Endodermal cell (in vitro differentiated cells): ENCODE data around the gene KPNA4. TPM values are rescaled to one million over a fixed set of nuclear protein-coding genes. Genes with fewer than 3 reads are reported as not detected.
"Not testable (repeated sequence)": the region's sequence is repeated elsewhere in the genome, so short reads cannot be mapped to it uniquely, and the experiment has no call there.

ENCODE experiments used
- DNase-seq: peaks from one replicate; pipeline ENCODE4 v3.0.0-alpha.2; 2017
- H3K27ac ChIP-seq: 2 replicates; pipeline ENCODE4 v1.5.1; 2013; ENCODE audit warnings: mild to moderate bottlenecking, low read depth, low read length, moderate library complexity
- H3K27me3 ChIP-seq: 2 replicates; pipeline ENCODE4 v1.6.1; 2013; ENCODE audit warnings: mild to moderate bottlenecking, low read length, moderate library complexity; ENCODE audit not compliant: insufficient read depth, control insufficient read depth, poor library complexity, severe bottlenecking
- H3K36me3 ChIP-seq: 2 replicates; pipeline ENCODE4 v1.7.0; 2013; ENCODE audit warnings: mild to moderate bottlenecking, low read length, moderate library complexity; ENCODE audit not compliant: control insufficient read depth, insufficient read depth
- H3K4me1 ChIP-seq: one replicate; pipeline ENCODE4 v1.7.0; 2013; ENCODE audit warnings: low read length; ENCODE audit not compliant: control insufficient read depth, insufficient read depth
- H3K4me3 ChIP-seq: 2 replicates; pipeline ENCODE4 v1.5.1; 2013; ENCODE audit warnings: mild to moderate bottlenecking, low read length, moderate library complexity
- H3K9ac ChIP-seq: 2 replicates; pipeline ENCODE4 v1.6.1; 2013; ENCODE audit warnings: mild to moderate bottlenecking, low read length, moderate library complexity; ENCODE audit not compliant: poor library complexity, severe bottlenecking; ENCODE audit errors: extremely low read depth
- H3K9me3 ChIP-seq: 2 replicates; pipeline ENCODE4 v1.6.1; 2013; ENCODE audit warnings: mild to moderate bottlenecking, low read length, moderate library complexity; ENCODE audit not compliant: control insufficient read depth
- H3K27ac Mint-ChIP-seq: 2 replicates; pipeline ENCODE4 v1.8.0; 2020; ENCODE audit warnings: mixed read lengths
- H3K27me3 Mint-ChIP-seq: 2 replicates; pipeline ENCODE4 v1.8.0; 2021; ENCODE audit warnings: mild to moderate bottlenecking, mixed read lengths; ENCODE audit not compliant: insufficient read depth
- H3K36me3 Mint-ChIP-seq: 2 replicates; pipeline ENCODE4 v1.8.0; 2020; ENCODE audit warnings: low read depth, mixed read lengths
- H3K4me1 Mint-ChIP-seq: 2 replicates; pipeline ENCODE4 v1.8.0; 2020; ENCODE audit warnings: mixed read lengths
- H3K4me3 Mint-ChIP-seq: 2 replicates; pipeline ENCODE4 v1.8.0; 2020; ENCODE audit warnings: mild to moderate bottlenecking, moderate library complexity, mixed read lengths
- H3K9me3 Mint-ChIP-seq: 2 replicates; pipeline ENCODE4 v1.8.0; 2020; ENCODE audit warnings: mild to moderate bottlenecking, mixed read lengths
- WGBS, 2 experiments: methylation state at CpG; one replicate each; pipeline versions ENCODE4 v1.1.5 to v1.1.7; 2013; ENCODE audit warnings: missing lambda C conversion rate in 2 of 2, mixed read lengths in 1 of 2; ENCODE audit not compliant: insufficient coverage in 1 of 2, insufficient read length in 1 of 2; 5-methylcytosine and 5-hydroxymethylcytosine counted together
- total RNA-seq, 2 donors: library from RNA; stranded (reverse); fragmentation: NEBNext Ultra II Directional in 1 of 2; extraction: Animal tissue kit (Norgen Biotek cat#: 25700) in 1 of 2; gene quantifications; 2 replicates in 1 of 2; 3 replicates in 1 of 2; pipeline ENCODE4 v1.2.1, GENCODE V29; 2021
- TF ChIP-seq, protein P1 (sequence below): fragments of 200-600 bp; sonication (generic); conservative IDR thresholded peaks from 2 replicates; pipeline ENCODE4 v1.5.0; 2021; ENCODE audit warnings: antibody characterized with exemption, mild to moderate bottlenecking

KPNA4 gene
- total RNA-seq, 2 donors from 2014 or later, result 65.2 to 73.0 TPM

DNA sequence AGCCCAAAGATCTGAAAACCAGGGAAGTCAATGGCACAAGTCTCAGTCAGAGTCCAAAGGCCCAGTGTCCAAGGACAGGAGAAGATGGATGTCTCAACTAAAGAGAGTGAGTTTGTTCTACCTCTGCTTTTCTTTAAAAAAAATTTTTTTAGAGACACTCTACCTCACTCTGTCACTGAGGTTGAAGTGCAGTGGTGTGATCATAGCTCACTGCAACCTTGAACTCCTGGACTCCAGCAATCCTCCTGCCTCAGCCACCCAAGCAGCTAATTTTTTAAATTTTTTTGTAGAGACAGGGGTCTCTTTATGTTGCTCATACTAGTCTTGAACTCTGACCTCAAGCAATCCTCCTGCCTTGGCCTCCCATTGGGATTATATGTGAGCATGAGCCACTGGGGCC lies 39.9 kb upstream of the KPNA4 start:
- no peak overlapping the region for H3K27ac Mint-ChIP-seq

DNA sequence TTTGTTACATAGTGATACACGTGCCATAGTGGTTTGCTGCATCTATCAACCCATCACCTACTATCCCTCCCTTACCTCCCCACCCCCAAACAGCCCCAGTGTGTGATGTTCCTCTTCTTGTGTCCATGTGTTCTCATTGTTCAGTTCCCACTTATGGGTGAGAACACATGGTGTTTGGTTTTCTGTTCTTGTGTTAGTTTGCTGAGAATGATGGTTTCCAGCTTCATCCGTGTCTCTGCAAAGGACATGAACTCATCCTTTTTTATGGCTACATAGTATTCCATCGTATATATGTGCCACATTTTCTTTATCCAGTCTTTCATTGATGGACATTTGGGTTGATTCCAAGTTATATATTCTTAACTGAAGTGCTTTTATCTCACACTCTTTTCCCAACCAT lies 38.5 kb upstream of the KPNA4 start:
- not testable (repeated sequence) for H3K4me3 Mint-ChIP-seq, H3K9ac ChIP-seq, H3K36me3 Mint-ChIP-seq, H3K9me3 ChIP-seq, H3K36me3 ChIP-seq, H3K4me1 ChIP-seq, H3K27ac ChIP-seq, DNase-seq, H3K27ac Mint-ChIP-seq, H3K4me3 ChIP-seq, H3K9me3 Mint-ChIP-seq
- WGBS, 2 experiments, result 80 to 88% methylated on average over 1 to 3 of the region's 3 CpGs
- H3K4me1 Mint-ChIP-seq, result peaks cover 13% of the 10 kb centered on the region
- H3K27me3 Mint-ChIP-seq, result peaks cover 51% of the 10 kb centered on the region
- peaks cover 46% of the 10 kb centered on the region for H3K27me3 ChIP-seq

More for the DNA sequence above, 39.9 kb upstream of the KPNA4 start:
- Mint-ChIP-seq H3K36me3 (no peaks in the 10 kb centered on the region), H3K4me3 (no peak overlapping the region), H3K4me1 (no peaks in the 10 kb centered on the region), H3K9me3 (peaks cover 2% of the 10 kb centered on the region), H3K27me3 (peaks cover 47% of the 10 kb centered on the region)
- H3K9me3 ChIP-seq, result no peaks in the 10 kb centered on the region
- no peak overlapping the region for H3K9ac ChIP-seq
- H3K27me3 ChIP-seq, result peaks cover 44% of the 10 kb centered on the region
- H3K36me3 ChIP-seq, result no peaks in the 10 kb centered on the region
- no peak overlapping the region for H3K4me3 ChIP-seq
- H3K4me1 ChIP-seq, result no peaks in the 10 kb centered on the region
- TF ChIP-seq, protein P1, sequence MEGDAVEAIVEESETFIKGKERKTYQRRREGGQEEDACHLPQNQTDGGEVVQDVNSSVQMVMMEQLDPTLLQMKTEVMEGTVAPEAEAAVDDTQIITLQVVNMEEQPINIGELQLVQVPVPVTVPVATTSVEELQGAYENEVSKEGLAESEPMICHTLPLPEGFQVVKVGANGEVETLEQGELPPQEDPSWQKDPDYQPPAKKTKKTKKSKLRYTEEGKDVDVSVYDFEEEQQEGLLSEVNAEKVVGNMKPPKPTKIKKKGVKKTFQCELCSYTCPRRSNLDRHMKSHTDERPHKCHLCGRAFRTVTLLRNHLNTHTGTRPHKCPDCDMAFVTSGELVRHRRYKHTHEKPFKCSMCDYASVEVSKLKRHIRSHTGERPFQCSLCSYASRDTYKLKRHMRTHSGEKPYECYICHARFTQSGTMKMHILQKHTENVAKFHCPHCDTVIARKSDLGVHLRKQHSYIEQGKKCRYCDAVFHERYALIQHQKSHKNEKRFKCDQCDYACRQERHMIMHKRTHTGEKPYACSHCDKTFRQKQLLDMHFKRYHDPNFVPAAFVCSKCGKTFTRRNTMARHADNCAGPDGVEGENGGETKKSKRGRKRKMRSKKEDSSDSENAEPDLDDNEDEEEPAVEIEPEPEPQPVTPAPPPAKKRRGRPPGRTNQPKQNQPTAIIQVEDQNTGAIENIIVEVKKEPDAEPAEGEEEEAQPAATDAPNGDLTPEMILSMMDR, result no peak
- no peak overlapping the region for H3K27ac ChIP-seq
- no peak for DNase-seq

DNA sequence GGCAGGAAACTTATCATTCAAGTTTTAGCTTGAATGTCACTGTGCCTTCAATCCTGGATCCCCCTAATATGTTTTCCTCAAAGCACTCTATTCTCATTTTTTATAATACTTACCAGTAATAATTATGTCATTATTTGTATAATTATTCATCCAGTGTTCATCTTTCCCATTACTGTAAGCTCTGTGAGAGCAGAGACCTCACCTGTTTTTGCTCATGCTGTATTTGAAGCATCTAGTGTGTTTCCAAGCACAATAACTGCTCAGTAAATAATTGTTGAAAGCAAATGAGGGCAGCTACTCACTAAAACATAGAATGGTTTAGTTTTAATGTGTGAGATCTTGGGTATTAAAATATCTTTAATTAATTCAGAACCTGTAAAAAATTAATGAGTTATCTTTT lies 36.9 kb upstream of the KPNA4 start:
- Mint-ChIP-seq H3K9me3 (peaks cover 2% of the 10 kb centered on the region), H3K27ac (no peak overlapping the region)
- TF ChIP-seq, protein P1, result no peak

DNA sequence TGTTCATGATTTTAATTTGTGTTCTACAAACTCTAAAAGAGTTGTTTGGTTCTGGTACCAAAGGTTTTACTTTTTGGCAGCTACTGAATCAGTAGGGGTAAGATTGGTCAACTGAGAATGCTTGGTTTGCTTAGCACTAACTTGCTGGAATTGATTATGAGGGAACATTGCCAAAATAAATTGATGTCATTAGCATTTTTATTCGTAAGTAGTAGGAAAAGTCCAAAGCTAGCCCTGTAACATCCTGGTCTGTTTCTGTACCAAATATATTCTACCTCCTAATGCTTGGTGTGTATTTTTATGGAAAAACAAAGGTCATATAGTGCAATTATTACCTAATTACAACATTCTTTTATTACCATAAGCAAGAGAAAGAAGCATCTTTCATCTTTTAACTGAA lies 35.9 kb upstream of the KPNA4 start:
- 100% methylated on average over 1 of the region's 1 CpG; no CpG with 5 or more reads in 1 of the 2 experiments for WGBS, 2 experiments
- Mint-ChIP-seq H3K27ac (no peak overlapping the region), H3K4me3 (no peak overlapping the region), H3K9me3 (peaks cover 2% of the 10 kb centered on the region), H3K36me3 (no peaks in the 10 kb centered on the region), H3K27me3 (peaks cover 55% of the 10 kb centered on the region), H3K4me1 (peaks cover 13% of the 10 kb centered on the region)
- Histone ChIP-seq H3K4me1 (no peaks in the 10 kb centered on the region), H3K9me3 (no peaks in the 10 kb centered on the region), H3K36me3 (no peaks in the 10 kb centered on the region), H3K9ac (no peak overlapping the region), H3K4me3 (no peak overlapping the region), H3K27me3 (peaks cover 57% of the 10 kb centered on the region), H3K27ac (no peak overlapping the region)
- no peak for DNase-seq
- TF ChIP-seq, protein P1, result no peak

More for the DNA sequence above, 36.9 kb upstream of the KPNA4 start:
- H3K9me3 ChIP-seq, result no peaks in the 10 kb centered on the region
- no peaks in the 10 kb centered on the region for H3K36me3 ChIP-seq
- H3K9ac ChIP-seq, result no peak overlapping the region
- H3K27ac ChIP-seq, result no peak overlapping the region
- Mint-ChIP-seq H3K4me3 (no peak overlapping the region), H3K27me3 (peaks cover 54% of the 10 kb centered on the region), H3K36me3 (no peaks in the 10 kb centered on the region), H3K4me1 (peaks cover 13% of the 10 kb centered on the region)
- H3K4me3 ChIP-seq, result no peak overlapping the region
- H3K4me1 ChIP-seq, result no peaks in the 10 kb centered on the region
- DNase-seq, result no peak
- peaks cover 56% of the 10 kb centered on the region for H3K27me3 ChIP-seq
